Activated CD4-positive, alpha-beta memory T cell treated with anti-CD3 and anti-CD28 coated beads for 36 hours (primary cell): ENCODE results near the gene S1PR1. TPM values are rescaled to one million over a fixed set of nuclear protein-coding genes. Genes with fewer than 3 reads are reported as not detected.

Experiments
- CTCF ChIA-PET: fragments of 350-600 bp; sonication (Branson Sonifier 250); formaldehyde crosslinking; loops from one replicate; lab custom pipeline; 2021; ENCODE audit warnings: antibody characterized with exemption, inconsistent platforms; lab: Charles Lee
- POLR2A ChIA-PET: fragments of 350-600 bp; sonication (Branson Sonifier 250); formaldehyde crosslinking; loops from one replicate; lab custom pipeline; 2021; ENCODE audit warnings: antibody characterized with exemption; lab: Charles Lee
- DNase-seq: peaks from one replicate; pipeline ENCODE4 v3.0.0-alpha.2; 2020
- H3K27ac Mint-ChIP-seq: one replicate; pipeline ENCODE4 v1.8.0; 2021; ENCODE audit warnings: mixed read lengths
- H3K27me3 Mint-ChIP-seq: one replicate; pipeline ENCODE4 v1.8.0; 2021; ENCODE audit warnings: mixed read lengths
- H3K36me3 Mint-ChIP-seq: one replicate; pipeline ENCODE4 v1.8.0; 2021; ENCODE audit warnings: mixed read lengths
- H3K4me1 Mint-ChIP-seq: one replicate; pipeline ENCODE4 v1.8.0; 2021; ENCODE audit warnings: low read depth, mixed read lengths
- H3K4me3 Mint-ChIP-seq: one replicate; pipeline ENCODE4 v1.8.0; 2021; ENCODE audit warnings: mild to moderate bottlenecking, mixed read lengths
- H3K9me3 Mint-ChIP-seq: one replicate; pipeline ENCODE4 v1.8.0; 2021; ENCODE audit warnings: mixed read lengths
- intact Hi-C: fragments of 100-400 bp; cut with micrococcal nuclease; formaldehyde crosslinking; loops from one replicate; pipeline ENCODE4 v1.15.1; 2023
- total RNA-seq, 2 experiments: library from RNA; stranded (reverse); gene quantifications; one replicate each; pipeline ENCODE4 v1.2.3, GENCODE V29; 2021

S1PR1 gene
- total RNA-seq, 2 experiments from 2014 or later = 134 to 140 TPM

GRCh38 chr1:101262060-101262459 lies 25.2 kb downstream of the S1PR1 start:
- no peaks in the 10 kb centered on the region for H3K36me3 Mint-ChIP-seq
- ChIA-PET POLR2A (no interaction called here), CTCF (interaction anchor here (1.1 to 2.3 kb wide), 4 partner anchors 24 to 126 kb away, joined by 3 to 13 read pairs (median 5); no protein-coding TSS in a partner anchor)
- H3K4me1 Mint-ChIP-seq = peaks cover 83% of the 10 kb centered on the region
- peak overlapping the region; percentile 58 for H3K4me3 Mint-ChIP-seq
- intact Hi-C loops = loop anchor here (1.0 to 10.0 kb wide), 2 partner anchors 29 to 817 kb away; no protein-coding TSS in a partner anchor
- peak overlapping the region; percentile 75 for H3K27ac Mint-ChIP-seq
- no peaks in the 10 kb centered on the region for H3K9me3 Mint-ChIP-seq
- DNase-seq = no peak
- no peaks in the 10 kb centered on the region for H3K27me3 Mint-ChIP-seq

GRCh38 chr1:101262630-101263348 lies 26.0 kb downstream of the S1PR1 start:
- POLR2A ChIA-PET = no interaction called here
- H3K4me1 Mint-ChIP-seq = peaks cover 83% of the 10 kb centered on the region
- intact Hi-C loops = loop anchor here (1.0 to 10.0 kb wide), 2 partner anchors 29 to 818 kb away; no protein-coding TSS in a partner anchor
- H3K36me3 Mint-ChIP-seq = no peaks in the 10 kb centered on the region
- no peaks in the 10 kb centered on the region for H3K9me3 Mint-ChIP-seq
- H3K27me3 Mint-ChIP-seq = no peaks in the 10 kb centered on the region
- peak overlapping the region; percentile 58 for H3K4me3 Mint-ChIP-seq
- H3K27ac Mint-ChIP-seq = peak overlapping the region; percentile 75
- CTCF ChIA-PET = interaction anchor here (0.6 to 2.3 kb wide), 6 partner anchors 23 to 127 kb away, joined by 3 to 13 read pairs (median 4); no protein-coding TSS in a partner anchor
- no peak for DNase-seq

GRCh38 chr1:101264697-101265096 lies 27.9 kb downstream of the S1PR1 start:
- Mint-ChIP-seq H3K9me3 (no peaks in the 10 kb centered on the region), H3K4me1 (peaks cover 71% of the 10 kb centered on the region), H3K27me3 (no peaks in the 10 kb centered on the region), H3K36me3 (no peaks in the 10 kb centered on the region), H3K4me3 (peak overlapping the region; percentile 67), H3K27ac (peak overlapping the region; percentile 92)
- peak; percentile 39 for DNase-seq
- intact Hi-C loops = loop anchor here (1.0 to 10.0 kb wide), 2 partner anchors 20 to 820 kb away; no protein-coding TSS in a partner anchor
- POLR2A ChIA-PET = interaction anchor here (0.7 to 1.4 kb wide), 2 partner anchors 22 to 26 kb away, joined by 3 read pairs; no protein-coding TSS in a partner anchor
- CTCF ChIA-PET = interaction anchor here (2.0 kb wide), 1 partner anchor 23 kb away, joined by 11 read pairs; no protein-coding TSS in a partner anchor

- ChIA-PET CTCF (interaction anchor here (2.0 kb wide), 1 partner anchor 22 kb away, joined by 11 read pairs; no protein-coding TSS in a partner anchor), POLR2A (interaction anchor here (1.4 kb wide), 1 partner anchor 21 kb away, joined by 3 read pairs; no protein-coding TSS in a partner anchor)
- H3K4me3 Mint-ChIP-seq = no peak overlapping the region
- peaks cover 61% of the 10 kb centered on the region for H3K4me1 Mint-ChIP-seq
- DNase-seq = no peak
- intact Hi-C loops = loop anchor here (10.0 kb wide), 1 partner anchor 821 kb away; no protein-coding TSS in a partner anchor
- H3K9me3 Mint-ChIP-seq = peaks cover under 1% of the 10 kb centered on the region
- H3K36me3 Mint-ChIP-seq = peaks cover under 1% of the 10 kb centered on the region
- peak overlapping the region; percentile 92 for H3K27ac Mint-ChIP-seq
- H3K27me3 Mint-ChIP-seq = no peaks in the 10 kb centered on the region
Observed at GRCh38 chr1:101265684-101266083, 28.9 kb downstream of the S1PR1 start.

- intact Hi-C loops = loop anchor here (10.0 kb wide), 1 partner anchor 822 kb away; no protein-coding TSS in a partner anchor
- peaks cover 52% of the 10 kb centered on the region for H3K4me1 Mint-ChIP-seq
- ChIA-PET POLR2A (no interaction called here), CTCF (interaction anchor here (1.6 kb wide), 1 partner anchor 29 kb away, joined by 4 read pairs; no protein-coding TSS in a partner anchor)
- peaks cover 10% of the 10 kb centered on the region for H3K36me3 Mint-ChIP-seq
- no peak overlapping the region for H3K27ac Mint-ChIP-seq
- peaks cover 13% of the 10 kb centered on the region for H3K9me3 Mint-ChIP-seq
- H3K27me3 Mint-ChIP-seq = no peaks in the 10 kb centered on the region
- DNase-seq = no peak
- no peak overlapping the region for H3K4me3 Mint-ChIP-seq
Observed at GRCh38 chr1:101267082-101267481, 30.3 kb downstream of the S1PR1 start.

- CTCF ChIA-PET = interaction anchor here (1.2 to 3.0 kb wide), 2 partner anchors 19 to 232 kb away, joined by 3 to 18 read pairs; no protein-coding TSS in a partner anchor
- no peak overlapping the region for H3K4me3 Mint-ChIP-seq
- POLR2A ChIA-PET = interaction anchor here (0.7 to 1.7 kb wide), 3 partner anchors 9 to 19 kb away, joined by 3 to 5 read pairs (median 5); no protein-coding TSS in a partner anchor
- DNase-seq = no peak
- H3K36me3 Mint-ChIP-seq = peaks cover 14% of the 10 kb centered on the region
- peaks cover 42% of the 10 kb centered on the region for H3K4me1 Mint-ChIP-seq
- no peak overlapping the region for H3K27ac Mint-ChIP-seq
- H3K9me3 Mint-ChIP-seq = peaks cover 14% of the 10 kb centered on the region
- intact Hi-C loops = loop anchor here (10.0 kb wide), 1 partner anchor 824 kb away; no protein-coding TSS in a partner anchor
- no peaks in the 10 kb centered on the region for H3K27me3 Mint-ChIP-seq
Observed at GRCh38 chr1:101268893-101269292, 32.1 kb downstream of the S1PR1 start.

GRCh38 chr1:101275672-101276071 lies 38.9 kb downstream of the S1PR1 start:
- H3K4me3 Mint-ChIP-seq = no peak overlapping the region
- ChIA-PET POLR2A (no interaction called here), CTCF (interaction anchor here (0.5 to 0.8 kb wide), 2 partner anchors 13 to 37 kb away, joined by 3 read pairs; no protein-coding TSS in a partner anchor)
- H3K27ac Mint-ChIP-seq = no peak overlapping the region
- peaks cover 55% of the 10 kb centered on the region for H3K4me1 Mint-ChIP-seq
- H3K27me3 Mint-ChIP-seq = no peaks in the 10 kb centered on the region
- H3K36me3 Mint-ChIP-seq = peaks cover 14% of the 10 kb centered on the region
- H3K9me3 Mint-ChIP-seq = peaks cover 14% of the 10 kb centered on the region
- intact Hi-C loops = no loop called here
- no peak for DNase-seq

GRCh38 chr1:101276818-101277217 lies 40.0 kb downstream of the S1PR1 start:
- no peak for DNase-seq
- ChIA-PET POLR2A (no interaction called here), CTCF (no interaction called here)
- H3K4me1 Mint-ChIP-seq = peaks cover 64% of the 10 kb centered on the region
- intact Hi-C loops = no loop called here
- peaks cover 6% of the 10 kb centered on the region for H3K36me3 Mint-ChIP-seq
- no peak overlapping the region for H3K4me3 Mint-ChIP-seq
- H3K27me3 Mint-ChIP-seq = no peaks in the 10 kb centered on the region
- peaks cover 3% of the 10 kb centered on the region for H3K9me3 Mint-ChIP-seq
- H3K27ac Mint-ChIP-seq = no peak overlapping the region

GRCh38 chr1:101278238-101278637 lies 41.4 kb downstream of the S1PR1 start:
- Mint-ChIP-seq H3K27ac (peak overlapping the region; percentile 72), H3K4me1 (peaks cover 78% of the 10 kb centered on the region), H3K36me3 (peaks cover 3% of the 10 kb centered on the region), H3K4me3 (no peak overlapping the region), H3K27me3 (no peaks in the 10 kb centered on the region), H3K9me3 (no peaks in the 10 kb centered on the region)
- intact Hi-C loops = no loop called here
- ChIA-PET POLR2A (interaction anchor here (0.9 kb wide), 1 partner anchor 100 kb away, joined by 3 read pairs; no protein-coding TSS in a partner anchor), CTCF (interaction anchor here (0.6 to 2.6 kb wide), 4 partner anchors 10 to 215 kb away, joined by 3 to 17 read pairs (median 6); no protein-coding TSS in a partner anchor)
- no peak for DNase-seq

- Mint-ChIP-seq H3K4me3 (peak overlapping the region; percentile 42), H3K4me1 (peaks cover 80% of the 10 kb centered on the region), H3K9me3 (no peaks in the 10 kb centered on the region), H3K27me3 (no peaks in the 10 kb centered on the region), H3K36me3 (no peaks in the 10 kb centered on the region), H3K27ac (peak overlapping the region; percentile 72)
- no peak for DNase-seq
- ChIA-PET POLR2A (interaction anchor here (0.9 to 1.2 kb wide), 2 partner anchors 27 to 101 kb away, joined by 3 read pairs; no protein-coding TSS in a partner anchor), CTCF (interaction anchor here (0.6 to 3.6 kb wide), 5 partner anchors 9 to 214 kb away, joined by 3 to 17 read pairs (median 9); no protein-coding TSS in a partner anchor)
- intact Hi-C loops = no loop called here
Observed at GRCh38 chr1:101278845-101279244, 42.0 kb downstream of the S1PR1 start.

GRCh38 chr1:101280049-101280592 lies 43.3 kb downstream of the S1PR1 start:
- CTCF ChIA-PET = interaction anchor here (0.6 to 3.6 kb wide), 7 partner anchors 8 to 336 kb away, joined by 3 to 17 read pairs (median 8); no protein-coding TSS in a partner anchor
- H3K4me3 Mint-ChIP-seq = no peak overlapping the region

More at GRCh38 chr1:101280049-101280592, 43.3 kb downstream of the S1PR1 start:
- no peak for DNase-seq
- peaks cover 2% of the 10 kb centered on the region for H3K36me3 Mint-ChIP-seq
- H3K9me3 Mint-ChIP-seq = no peaks in the 10 kb centered on the region
- H3K4me1 Mint-ChIP-seq = peaks cover 91% of the 10 kb centered on the region
- no peaks in the 10 kb centered on the region for H3K27me3 Mint-ChIP-seq
- intact Hi-C loops = no loop called here
- POLR2A ChIA-PET = interaction anchor here (0.7 to 1.2 kb wide), 2 partner anchors 11 to 28 kb away, joined by 3 read pairs; no protein-coding TSS in a partner anchor
- peak overlapping the region; percentile 35 for H3K27ac Mint-ChIP-seq
